ENCODE results near the gene SYTL3. TPM values are rescaled to one million over a fixed set of nuclear protein-coding genes. Genes with fewer than 3 reads are reported as not detected.
A peak's percentile ranks its signal among the peaks of the same experiment; 100 is the strongest.

The SYTL3 gene
- polyA plus RNA-seq, 1 donor (not counting 4 experiments of a cell fraction or from before 2014, with no cell fraction given) = 1.4 TPM

- Histone ChIP-seq H3K27ac (ENCODE audit: control insufficient read depth, insufficient read depth, low read length) (peak overlapping the region; percentile 25), H3K4me2 (ENCODE audit: control insufficient read depth, extremely low read depth, insufficient read depth, low read depth, low read length) (peak overlapping the region; percentile 13), H3K9me1 (ENCODE audit: control insufficient read depth, extremely low read depth, insufficient read depth, low read length) (peaks cover 7% of the 10 kb centered on the region), H3K27me3 (ENCODE audit: control insufficient read depth, extremely low read depth, insufficient read depth, low read length) (no peaks in the 10 kb centered on the region), H3K79me2 (ENCODE audit: control insufficient read depth, insufficient read depth, low read length) (peaks cover 95% of the 10 kb centered on the region), H2AFZ (ENCODE audit: control insufficient read depth, low read length) (no peak overlapping the region), H3K4me3 (ENCODE audit: control insufficient read depth in 2 of 3, extremely low read depth in 1 of 3, insufficient read depth in 2 of 3, low read depth in 1 of 3, low read length in 3 of 3) (no peak overlapping the region), H3K4me1 (ENCODE audit: control insufficient read depth, extremely low read depth, insufficient read depth, low read length) (peaks cover 68% of the 10 kb centered on the region), H3K9ac (ENCODE audit: control insufficient read depth, extremely low read depth, insufficient read depth, low read length) (peak overlapping the region; percentile 14), H4K20me1 (ENCODE audit: control insufficient read depth, extremely low read depth, insufficient read depth, low read length) (peaks cover 41% of the 10 kb centered on the region), H3K9me3 (ENCODE audit: control insufficient read depth, low read depth, low read length) (no peaks in the 10 kb centered on the region), H3K36me3 (ENCODE audit: control insufficient read depth in 2 of 2, extremely low read depth in 1 of 2, insufficient read depth in 2 of 2, low read length in 2 of 2) (peaks cover 12 to 45% of the 10 kb centered on the region in 2 experiments)
- FAIRE-seq = no peak
- no peak for DNase-seq (ENCODE audit: low read depth, low spot score)
- TF ChIP-seq CTCF (optimal IDR thresholded peaks at IDR 0.05 in 1 of 3, IDR thresholded peaks at IDR 0.05 in 1 of 3, conservative IDR thresholded peaks at IDR 0.05 in 1 of 3; ENCODE audit: extremely low read depth in 1 of 3, insufficient read depth in 2 of 3, low read length in 3 of 3) = no peak
- no peak for TF ChIP-seq EZH2 (IDR thresholded peaks at IDR 0.05; ENCODE audit: low read length)
- dilution Hi-C loops (cut with MboI; ENCODE audit: extremely low pct_ligation_motif_present, low sequenced_read_pairs) = no loop called here
Observed at GRCh38 chr6:158805698-158806377, 156.0 kb downstream of the SYTL3 start.

GRCh38 chr6:158807515-158808441 is 157.9 kb downstream of the SYTL3 start:
- Histone ChIP-seq H3K9ac (ENCODE audit: control insufficient read depth, extremely low read depth, insufficient read depth, low read length) (no peak overlapping the region), H3K27me3 (ENCODE audit: control insufficient read depth, extremely low read depth, insufficient read depth, low read length) (no peaks in the 10 kb centered on the region), H3K4me2 (ENCODE audit: control insufficient read depth, extremely low read depth, insufficient read depth, low read depth, low read length) (no peak overlapping the region), H2AFZ (ENCODE audit: control insufficient read depth, low read length) (no peak overlapping the region), H3K4me1 (ENCODE audit: control insufficient read depth, extremely low read depth, insufficient read depth, low read length) (peaks cover 72% of the 10 kb centered on the region), H4K20me1 (ENCODE audit: control insufficient read depth, extremely low read depth, insufficient read depth, low read length) (peaks cover 37% of the 10 kb centered on the region), H3K9me3 (ENCODE audit: control insufficient read depth, low read depth, low read length) (no peaks in the 10 kb centered on the region), H3K27ac (ENCODE audit: control insufficient read depth, insufficient read depth, low read length) (peak overlapping the region; percentile 62), H3K36me3 (ENCODE audit: control insufficient read depth in 2 of 2, extremely low read depth in 1 of 2, insufficient read depth in 2 of 2, low read length in 2 of 2) (peaks cover 10 to 44% of the 10 kb centered on the region in 2 experiments), H3K79me2 (ENCODE audit: control insufficient read depth, insufficient read depth, low read length) (peaks cover 96% of the 10 kb centered on the region), H3K4me3 (ENCODE audit: control insufficient read depth in 2 of 3, extremely low read depth in 1 of 3, insufficient read depth in 2 of 3, low read depth in 1 of 3, low read length in 3 of 3) (no peak overlapping the region), H3K9me1 (ENCODE audit: control insufficient read depth, extremely low read depth, insufficient read depth, low read length) (peaks cover 7% of the 10 kb centered on the region)
- TF ChIP-seq CTCF (optimal IDR thresholded peaks at IDR 0.05 in 1 of 3, IDR thresholded peaks at IDR 0.05 in 1 of 3, conservative IDR thresholded peaks at IDR 0.05 in 1 of 3; ENCODE audit: extremely low read depth in 1 of 3, insufficient read depth in 2 of 3, low read length in 3 of 3) (no peak), EZH2 (IDR thresholded peaks at IDR 0.05; ENCODE audit: low read length) (no peak)
- FAIRE-seq (no peak), DNase-seq (ENCODE audit: low read depth, low spot score) (no peak)
- dilution Hi-C loops (cut with MboI; ENCODE audit: extremely low pct_ligation_motif_present, low sequenced_read_pairs) = no loop called here

Measured in keratinocyte (primary cell).